NOMO-1 treated with DMSO at 0.1 percent for 48 hours (cell line): ENCODE data around the gene DAP3.
"Not testable (repeated sequence)": the region's sequence is repeated elsewhere in the genome, so short reads cannot be mapped to it uniquely, and the experiment has no call there.

ENCODE experiments used
- DNase-seq: peaks from one replicate; lab custom pipeline; 2025; ENCODE audit not compliant: unreplicated experiment; lab: John Stamatoyannopoulos, UW

DAP3 gene

DNA sequence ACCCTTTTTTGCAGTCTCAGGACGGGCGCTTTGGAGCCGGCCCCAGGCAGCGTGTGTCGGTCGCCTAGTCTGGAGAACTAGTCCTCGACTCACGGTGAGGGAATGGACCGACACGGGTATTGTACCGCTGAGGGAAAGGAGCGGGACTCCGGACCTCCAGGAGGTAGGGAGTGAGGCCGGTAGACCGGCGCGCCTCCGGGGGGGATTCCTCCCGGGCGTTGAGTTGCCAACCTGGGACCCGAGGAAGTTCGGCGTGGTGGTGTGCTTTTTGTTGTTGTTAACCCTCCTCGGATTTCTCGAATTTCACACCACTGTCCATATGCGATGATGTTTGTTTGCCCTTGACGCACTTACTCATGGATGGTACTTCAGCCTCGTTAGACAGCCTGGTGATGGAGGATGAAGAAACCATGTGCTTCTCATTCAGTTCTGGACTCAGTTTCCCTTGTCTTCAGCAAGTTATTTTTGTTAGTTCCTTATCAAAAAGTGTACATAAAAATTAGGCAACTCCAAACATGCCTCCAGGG, at the start of gene DAP3:
TSS of gene DAP3 (plus strand) at position 11 of the 527 bp plus-strand sequence. CDS start 20,689 bp downstream, outside the sequence.
- not testable (repeated sequence) for DNase-seq

DNA sequence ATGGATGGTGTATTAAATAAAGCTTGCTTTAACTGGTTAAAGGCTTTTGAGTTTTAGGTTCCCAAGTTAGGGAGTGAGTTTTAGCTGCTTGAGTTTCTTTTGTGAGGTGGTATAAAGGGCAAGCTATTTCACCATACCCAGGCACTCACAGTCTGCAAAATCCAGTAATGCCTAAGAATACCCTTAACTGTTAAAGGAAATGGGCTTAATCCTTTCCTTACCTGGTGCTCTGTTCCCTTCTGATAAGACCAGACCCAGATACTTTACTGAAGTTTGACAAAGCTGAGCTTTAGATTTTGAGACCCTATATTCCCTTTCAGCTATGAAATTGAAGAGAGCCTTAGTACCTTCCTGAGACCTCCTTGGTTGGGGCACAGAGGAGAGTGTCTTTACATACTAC, 48.5 kb upstream of the DAP3 start:
- DNase-seq = no peak

DNA sequence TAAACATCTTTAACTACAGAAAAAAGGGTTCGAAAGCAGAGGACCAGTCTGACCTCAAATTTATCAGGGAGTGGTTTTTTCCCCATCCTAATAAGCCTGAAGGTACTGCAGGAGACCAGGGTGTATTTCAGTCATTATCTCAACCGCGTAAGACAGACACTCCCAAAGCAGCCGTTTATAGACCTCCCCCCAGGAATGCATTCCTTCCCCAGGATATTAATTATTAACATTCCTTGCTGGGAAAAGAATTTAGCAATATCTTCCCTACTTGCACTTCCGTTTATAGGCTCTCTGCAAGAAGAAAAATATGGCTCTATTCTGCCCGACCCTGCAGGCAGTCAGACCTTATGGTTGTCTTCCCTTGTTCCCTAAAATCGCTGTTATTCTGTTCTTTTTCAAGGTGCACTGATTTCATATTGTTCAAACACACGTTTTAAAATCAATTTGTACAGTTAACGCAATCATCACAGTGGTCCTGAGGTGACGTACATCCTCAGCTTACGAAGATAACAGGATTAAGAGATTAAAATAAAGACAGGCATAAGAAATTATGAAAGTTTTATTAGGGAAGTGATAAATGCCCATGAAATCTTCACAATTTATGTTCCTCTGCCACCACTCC, 46.2 kb upstream of the DAP3 start:
- DNase-seq = not testable (repeated sequence)

DNA sequence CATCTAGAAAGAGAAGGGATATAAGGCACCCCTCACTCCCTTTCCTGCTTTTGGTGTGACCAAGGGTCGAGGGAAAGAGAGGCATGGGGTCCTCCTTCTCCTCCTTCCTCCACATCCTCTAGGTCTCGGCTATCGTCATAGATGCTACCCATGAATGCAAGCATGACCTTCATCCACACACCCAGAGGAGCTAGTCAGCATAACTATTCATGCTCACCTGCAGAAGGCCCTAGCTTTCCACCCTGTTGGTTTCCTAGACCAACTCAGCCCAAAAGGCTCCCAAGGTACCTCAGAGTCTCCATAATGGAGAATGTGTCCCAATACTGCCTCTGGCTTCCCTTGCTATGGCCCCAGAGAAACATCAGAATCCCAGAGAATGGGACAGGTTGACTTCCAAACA, 45.7 kb upstream of the DAP3 start:
- no peak for DNase-seq

DNA sequence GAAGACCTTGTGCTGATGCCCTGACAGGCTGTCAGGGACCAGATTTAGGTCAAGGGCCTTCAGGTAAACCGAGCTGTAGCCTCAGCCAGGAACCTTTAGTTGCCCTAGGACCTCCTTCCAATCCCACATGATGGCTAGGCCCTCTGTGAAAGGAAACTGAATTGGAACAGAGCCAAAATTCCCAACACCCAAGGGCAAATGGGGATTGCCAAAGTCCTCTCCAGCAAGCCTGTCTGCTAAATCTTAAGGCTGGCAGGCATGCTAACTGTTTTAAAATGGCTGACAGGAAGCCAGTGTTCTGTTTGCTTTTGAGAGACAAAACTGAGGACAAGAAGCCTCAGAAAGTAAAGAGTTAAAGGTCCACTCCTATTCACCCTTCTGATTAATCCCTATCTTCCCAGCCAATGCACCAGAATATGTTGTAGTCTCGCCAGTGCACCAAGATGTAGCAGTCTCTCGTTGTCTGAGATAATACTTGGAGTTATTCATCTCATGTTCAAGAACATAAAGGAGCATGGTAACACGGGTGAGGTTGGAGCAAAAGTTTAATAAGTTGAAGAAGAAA, 43.8 kb upstream of the DAP3 start:
- no peak for DNase-seq

DNA sequence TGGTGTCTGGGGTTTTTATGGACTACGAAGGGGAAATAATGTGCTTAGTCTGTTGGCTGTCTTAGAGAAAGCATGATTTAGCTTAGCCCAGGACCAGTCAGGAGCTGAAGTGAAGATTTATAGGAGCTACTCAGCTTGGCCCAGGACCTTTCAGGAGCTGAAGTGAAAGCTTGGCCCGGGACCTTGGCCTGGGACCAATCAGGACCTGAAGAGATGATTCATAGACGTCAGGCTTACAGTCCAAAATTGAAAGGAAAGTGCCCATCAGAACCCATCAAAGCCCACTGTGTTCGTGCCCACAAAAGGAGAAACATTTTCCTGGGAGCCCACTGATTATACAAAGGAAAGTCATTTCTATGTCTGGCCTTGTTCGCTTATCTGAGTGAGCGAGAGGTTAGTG, 43.2 kb upstream of the DAP3 start:
- no peak for DNase-seq

DNA sequence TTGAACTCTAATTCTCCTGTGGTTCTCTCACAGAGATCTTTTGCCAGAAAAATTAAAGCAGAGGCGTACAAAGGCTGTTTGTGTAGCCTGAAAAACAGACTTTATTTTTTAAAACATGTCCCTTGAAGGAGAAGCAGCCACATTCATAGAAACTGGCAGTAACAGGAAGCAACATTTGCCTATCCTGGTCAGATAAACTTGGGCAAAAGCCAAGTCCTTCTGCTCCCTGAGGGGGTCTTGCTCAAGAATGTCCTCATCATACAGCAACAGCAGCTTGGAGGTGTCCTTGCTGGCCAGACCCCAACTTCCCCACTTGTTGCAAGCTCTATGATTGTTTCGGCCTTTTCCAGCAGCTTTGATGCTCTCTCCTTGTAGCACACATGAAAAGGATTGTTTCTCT, 42.6 kb upstream of the DAP3 start:
- DNase-seq = peak; percentile 44

DNA sequence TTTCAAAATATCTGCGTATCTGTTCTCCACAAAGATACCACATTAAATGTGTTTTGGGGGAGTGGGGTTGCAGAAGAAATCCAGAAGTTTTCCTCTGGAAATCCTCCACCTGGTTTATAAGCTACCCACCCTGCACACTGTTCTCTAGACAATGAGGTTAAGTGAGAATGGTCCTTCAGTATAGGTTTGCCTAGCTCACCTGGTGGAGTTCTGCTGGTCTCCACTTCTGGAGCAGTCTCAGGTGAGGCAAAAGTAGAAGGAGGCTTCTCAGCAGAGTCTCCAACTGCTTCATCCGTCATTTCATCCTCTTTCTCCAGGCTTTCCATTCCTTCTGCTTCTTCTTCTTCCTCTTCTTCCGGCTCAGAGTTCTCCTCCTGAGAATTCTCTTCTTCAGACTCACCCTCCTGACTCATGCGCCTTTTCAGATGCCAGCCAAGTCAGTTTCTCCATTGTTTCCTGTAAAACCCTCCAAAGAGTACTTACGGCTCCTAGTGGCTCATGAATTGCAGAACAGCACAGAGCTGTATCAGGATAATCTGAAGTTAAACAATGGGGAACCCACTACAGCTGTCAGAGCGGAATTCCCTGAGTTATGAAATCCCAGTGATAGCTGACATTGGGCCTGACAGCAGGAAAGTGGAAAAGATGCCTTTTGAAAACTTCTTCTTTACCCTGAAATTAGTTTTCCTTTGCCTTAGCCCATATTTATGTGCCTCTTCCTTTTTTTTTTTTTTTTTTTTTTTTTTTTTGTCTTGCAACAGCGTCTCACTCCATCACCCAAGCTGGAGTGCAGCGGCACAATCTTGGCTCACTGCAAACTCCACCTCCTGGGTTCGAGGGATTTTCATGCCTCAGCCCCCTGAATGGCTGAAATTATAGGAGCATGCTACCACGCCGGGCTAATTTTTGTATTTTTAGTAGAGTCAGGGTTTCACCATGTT, 40.4 kb upstream of the DAP3 start:
- DNase-seq = peak; percentile 37

DNA sequence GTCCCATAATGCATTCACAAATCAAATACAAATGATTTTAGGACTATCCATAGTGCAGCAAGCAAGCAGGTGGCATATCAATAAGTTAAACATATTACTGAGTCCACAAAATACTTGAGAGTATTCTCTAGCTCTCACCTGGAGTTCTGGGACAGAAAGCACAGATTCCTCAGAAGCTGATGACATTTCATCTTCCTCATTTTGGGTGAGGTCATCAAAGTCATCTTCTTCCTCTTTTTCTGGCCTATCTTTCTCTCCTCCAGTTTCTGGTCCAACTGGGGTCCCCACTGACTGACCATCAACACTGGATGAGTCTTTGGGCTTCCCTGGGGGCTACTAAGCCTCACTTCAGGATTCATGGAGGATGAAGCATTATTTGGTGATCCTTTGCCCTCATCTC, 39.2 kb upstream of the DAP3 start:
- DNase-seq = peak; percentile 47

DNA sequence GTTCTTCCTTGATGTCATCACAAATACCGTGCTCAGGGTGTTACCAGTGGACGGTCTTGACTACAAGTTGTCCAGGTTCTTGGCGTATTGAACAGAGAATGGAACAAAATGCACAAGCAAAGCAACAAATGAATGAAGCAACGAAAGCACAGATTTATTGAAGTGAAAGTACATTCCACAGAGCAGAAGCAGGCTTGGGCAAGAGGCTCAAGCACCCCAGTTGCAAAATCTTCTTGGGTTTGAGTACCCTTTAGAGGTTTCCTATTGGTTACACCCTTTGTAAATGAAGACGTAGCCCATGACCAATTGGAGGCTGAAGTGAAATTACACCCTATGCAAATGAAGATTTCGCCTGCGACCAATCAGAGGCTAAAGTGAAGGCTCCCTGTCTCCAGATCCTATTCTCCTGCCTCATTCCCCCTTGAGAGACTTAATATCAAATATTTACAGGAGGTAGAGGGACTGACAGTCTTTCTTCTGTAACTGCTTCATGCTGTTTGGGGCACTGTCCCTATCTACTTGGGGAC, 38.6 kb upstream of the DAP3 start:
- DNase-seq = peak; percentile 10

DNA sequence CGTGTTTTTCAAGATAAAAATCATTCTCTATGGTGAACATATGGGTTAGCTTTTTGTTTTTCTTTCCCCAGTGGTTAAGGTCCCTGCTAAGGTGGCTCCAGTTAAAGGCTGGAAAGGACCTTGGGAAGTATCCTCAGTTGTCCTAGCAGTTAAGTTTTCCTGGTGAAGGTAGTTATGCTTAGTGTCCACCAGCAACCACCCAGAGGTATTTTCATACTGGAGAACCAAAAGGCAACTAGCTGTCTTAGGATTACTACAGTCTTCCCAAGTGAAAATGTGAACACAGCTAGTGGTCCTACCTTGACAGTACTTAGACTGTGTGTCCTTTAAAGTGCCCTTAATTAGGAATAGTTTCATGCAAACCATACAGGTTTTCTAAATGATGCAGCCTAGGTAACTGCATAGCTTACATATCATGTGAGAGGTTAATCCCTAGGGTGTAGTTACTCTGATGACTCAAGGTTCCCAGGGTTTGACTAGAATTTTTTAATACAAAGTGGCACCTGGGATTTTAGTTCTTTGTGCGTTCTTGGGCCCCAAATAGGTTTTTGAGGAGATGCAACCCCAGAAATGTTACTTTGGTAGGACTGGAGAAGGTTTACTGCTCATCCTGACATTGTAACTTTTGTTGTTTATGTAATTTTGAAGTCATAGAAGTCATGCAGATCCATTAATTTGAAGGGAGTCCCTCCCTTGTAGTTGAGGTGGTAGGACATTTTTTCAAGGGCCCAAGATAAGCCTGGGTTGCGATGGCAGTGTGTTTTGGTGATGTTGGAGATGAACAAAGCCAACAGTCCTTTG, 36.8 kb upstream of the DAP3 start:
- DNase-seq = no peak

DNA sequence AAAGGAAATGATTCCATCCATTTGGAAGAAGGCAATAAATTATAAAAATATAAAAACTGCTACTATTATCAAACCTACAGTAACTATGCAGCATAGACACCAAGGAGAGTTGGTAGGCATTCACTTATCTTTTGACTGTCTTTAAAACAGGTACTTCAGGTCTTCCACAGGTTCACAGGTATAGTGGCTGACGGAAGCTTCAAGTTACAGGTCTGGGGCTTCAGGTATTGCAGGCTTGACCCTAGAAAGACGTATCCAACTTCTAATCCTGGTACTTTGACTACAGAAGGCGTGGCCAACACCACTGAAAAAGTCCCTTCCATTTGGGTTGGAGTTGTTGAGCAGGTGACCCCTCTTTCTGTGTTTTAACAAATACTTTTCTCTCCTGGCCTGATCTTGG, 35.9 kb upstream of the DAP3 start:
- no peak for DNase-seq

DNA sequence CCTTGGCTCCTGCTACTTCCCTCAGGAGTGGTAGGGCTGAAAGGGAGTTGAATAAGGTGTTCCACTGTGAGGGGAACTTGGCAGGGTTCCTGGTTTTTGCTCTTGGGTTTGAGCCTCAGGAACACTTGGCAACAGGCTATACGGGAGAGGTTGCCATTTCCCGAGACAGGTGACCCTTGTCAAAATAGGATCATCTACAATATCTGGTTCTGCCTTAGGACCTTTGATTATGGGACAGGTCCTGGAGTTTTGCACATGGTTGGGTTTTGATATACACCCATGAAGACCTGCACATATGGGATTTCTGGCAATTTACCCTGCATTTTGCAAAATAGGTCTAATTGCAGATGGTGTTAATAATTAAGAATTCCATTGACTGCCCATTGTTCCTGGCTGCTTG, 31.4 kb upstream of the DAP3 start:
- DNase-seq = no peak

DNA sequence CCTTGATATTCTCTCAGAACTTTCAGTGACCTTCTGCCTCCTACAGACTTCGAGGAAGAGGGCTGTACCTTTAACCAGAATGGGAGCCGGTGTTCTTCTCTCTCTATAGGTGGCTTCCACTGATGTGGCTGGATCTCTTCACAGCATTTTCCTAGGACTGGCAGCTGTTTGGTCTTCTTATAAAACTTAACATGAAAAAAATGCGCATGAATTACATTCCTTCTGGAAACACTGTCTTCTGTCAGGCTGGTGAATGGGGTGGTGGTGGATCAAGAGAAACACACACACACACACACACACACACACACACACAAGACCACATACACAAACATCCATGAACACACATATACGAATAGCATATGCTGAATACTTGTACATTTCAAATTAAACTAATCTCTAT, 27.7 kb upstream of the DAP3 start:
- DNase-seq = not testable (repeated sequence)

DNA sequence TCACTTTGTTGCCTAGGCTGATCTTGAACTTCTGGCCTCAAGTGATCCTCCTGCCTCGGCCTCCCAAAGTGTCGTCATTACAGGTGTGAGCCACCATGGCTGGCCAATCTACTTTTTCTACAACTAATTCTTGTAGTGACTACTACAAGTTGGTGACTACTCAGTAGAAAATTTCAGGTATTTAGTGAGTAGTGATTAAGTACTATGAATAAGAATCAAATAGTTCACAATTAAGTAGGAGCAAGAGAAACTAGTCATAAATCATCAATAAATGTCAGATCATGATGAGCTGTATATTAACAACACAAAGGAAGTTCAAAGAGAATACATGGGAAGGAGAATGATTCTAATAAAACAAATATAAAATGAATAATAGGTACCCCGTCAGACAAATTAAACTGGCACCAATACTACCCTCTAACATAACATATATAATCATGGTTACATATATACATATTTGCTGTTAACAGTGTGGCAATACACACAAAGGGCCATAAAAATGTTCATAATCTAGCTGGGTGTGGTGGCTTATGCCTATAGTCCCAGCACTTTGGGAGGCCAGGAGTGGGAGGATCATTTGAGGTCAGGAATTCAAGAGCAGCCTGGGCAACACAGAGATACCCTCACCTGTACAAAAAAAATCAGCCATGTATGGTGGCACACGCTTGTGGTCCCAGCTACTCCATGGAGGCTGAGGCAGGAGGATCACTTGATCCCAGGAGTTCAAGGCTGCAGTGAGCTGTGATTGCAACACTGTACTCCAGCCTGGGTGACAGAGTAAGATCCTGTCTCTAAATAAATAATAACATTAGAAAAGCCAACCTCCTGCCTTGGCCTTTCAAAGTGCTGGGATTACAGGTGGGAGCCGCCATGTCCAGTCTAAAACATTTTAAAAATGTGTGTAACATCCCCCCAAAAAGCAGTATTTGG, 19.4 kb upstream of the DAP3 start:
- DNase-seq = no peak

DNA sequence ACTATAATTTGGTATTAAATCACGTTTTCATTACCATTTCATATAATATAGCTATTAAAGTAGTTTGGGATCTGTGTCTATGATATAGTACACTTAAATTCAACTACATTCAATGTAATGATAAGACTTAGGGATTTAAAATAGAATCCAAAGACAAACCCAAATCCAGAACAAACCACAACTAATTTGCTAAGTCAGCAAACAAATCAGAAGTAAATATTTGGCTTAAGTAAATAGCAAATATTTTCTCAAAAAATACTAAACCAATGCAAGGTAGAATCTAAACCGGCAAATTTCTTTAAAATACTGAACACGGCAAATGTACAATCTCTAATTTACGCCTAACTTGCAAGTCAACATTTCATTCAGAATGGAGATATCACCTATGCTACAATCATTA, 17.1 kb upstream of the DAP3 start:
- DNase-seq = no peak

DNA sequence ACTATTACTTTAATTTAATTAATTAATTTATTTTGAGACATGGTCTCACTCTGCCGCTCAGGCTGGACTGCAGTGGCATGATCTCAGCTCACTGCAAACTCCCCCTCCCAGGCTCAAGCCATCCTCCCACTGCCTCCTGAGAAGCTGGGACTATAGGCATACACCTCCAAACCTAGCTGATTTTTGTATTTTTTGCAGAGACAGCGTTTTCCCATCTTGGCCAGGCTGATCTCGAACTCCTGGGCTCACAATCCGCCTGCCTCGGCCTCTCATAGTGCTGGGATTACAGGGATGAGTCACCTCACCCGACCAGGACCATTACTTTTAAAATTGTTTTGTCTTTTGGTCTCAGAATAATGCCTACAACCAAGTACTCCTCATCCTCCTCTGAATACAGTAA, 15.9 kb upstream of the DAP3 start:
- no peak for DNase-seq

DNA sequence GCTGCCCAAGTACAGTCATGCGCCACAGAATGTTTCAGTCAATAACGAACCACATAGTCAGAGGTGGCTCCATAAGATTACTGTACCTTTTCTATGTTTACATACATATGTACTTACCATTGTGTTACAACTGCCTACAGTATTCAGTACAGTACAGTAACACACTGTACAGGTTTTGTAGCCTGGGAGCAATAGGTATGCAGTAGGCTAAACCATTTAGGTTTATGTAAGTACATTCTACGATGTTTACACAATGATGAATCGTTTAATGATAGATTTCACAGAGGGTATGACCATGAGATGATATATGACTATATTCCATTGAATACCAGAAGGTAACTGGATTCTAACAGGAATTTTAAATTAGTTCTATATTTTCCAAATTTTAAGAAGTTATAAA, 10.9 kb upstream of the DAP3 start:
- DNase-seq = no peak

DNA sequence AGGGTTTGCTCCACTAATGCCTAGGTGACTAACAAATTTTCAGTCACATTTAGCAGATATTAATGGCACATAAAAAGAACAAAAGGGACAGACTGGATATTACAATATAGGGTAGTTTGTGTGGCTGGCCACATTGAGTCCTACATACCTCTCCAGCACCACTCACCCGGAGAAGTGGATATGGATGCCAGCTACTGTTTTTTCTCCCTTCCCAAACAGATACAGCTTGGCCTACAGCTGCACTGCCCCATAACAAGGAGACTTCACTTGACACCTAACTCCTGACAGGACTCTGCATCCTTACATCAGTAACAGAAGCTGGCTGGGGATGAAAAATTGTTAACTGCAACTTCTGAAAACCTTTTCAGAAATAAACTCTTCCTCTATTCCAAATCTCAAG, 9.9 kb upstream of the DAP3 start:
- DNase-seq = not testable (repeated sequence)

DNA sequence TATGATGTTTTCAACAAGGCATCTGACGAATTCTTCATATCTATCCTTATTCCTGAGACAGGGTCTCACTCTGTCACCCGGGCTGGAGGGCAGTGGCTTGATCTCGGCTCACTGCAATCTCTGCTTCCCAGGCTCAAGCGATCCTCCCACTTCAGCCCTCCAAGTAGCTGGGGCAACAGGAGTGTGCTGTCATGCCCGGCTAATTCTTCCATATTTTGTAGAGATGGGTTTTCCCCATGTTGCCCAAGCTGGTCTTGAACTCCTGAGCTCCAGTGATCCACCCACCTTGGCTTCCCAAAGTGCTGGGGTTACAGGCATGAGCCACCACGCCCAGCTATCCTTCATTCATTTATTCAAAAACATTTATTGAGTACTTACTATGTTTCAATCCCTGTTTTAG, 8.4 kb upstream of the DAP3 start:
- DNase-seq = no peak
